ENCODE data around the gene KRTAP10-10.

Gene KRTAP10-10

DNA sequence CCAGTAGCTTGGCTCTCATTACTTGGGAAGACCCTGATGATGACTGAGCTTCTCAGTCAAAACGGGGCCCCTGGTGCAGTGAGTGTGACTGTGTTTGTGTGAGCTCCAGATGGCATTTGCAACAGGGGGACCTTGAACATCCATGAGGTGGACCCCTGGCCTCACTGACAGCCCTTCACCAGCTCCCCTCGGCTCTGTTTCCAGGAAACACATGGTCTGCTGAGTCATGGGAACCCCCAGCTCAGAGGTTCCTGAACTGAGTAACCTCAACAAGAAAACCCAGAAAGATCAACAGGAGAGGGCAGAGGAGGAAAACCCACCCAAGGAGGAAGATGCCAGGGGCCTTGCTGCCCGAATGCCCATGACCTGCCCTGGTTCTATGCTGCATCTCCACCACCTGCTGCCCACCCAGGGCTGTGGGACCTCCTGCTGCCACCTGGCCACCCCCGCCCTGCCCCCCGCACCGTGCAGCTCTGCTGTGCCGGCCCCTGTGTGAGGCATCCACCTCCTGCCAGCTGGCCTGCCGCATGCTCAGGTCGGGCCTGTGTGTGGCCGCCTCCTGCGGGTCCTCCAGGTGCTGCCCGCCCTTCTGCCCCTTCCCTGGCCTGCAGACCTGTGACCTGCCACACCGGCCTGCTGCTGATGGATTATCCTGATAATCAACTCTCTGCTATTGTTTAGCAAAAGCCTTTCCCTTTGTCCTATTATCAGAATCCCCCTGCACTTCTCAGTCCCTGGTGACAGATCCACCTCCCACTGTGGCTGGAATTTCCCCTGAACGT, 49.0 kb downstream of the KRTAP10-10 start:
- DNase-seq: no peak

DNA sequence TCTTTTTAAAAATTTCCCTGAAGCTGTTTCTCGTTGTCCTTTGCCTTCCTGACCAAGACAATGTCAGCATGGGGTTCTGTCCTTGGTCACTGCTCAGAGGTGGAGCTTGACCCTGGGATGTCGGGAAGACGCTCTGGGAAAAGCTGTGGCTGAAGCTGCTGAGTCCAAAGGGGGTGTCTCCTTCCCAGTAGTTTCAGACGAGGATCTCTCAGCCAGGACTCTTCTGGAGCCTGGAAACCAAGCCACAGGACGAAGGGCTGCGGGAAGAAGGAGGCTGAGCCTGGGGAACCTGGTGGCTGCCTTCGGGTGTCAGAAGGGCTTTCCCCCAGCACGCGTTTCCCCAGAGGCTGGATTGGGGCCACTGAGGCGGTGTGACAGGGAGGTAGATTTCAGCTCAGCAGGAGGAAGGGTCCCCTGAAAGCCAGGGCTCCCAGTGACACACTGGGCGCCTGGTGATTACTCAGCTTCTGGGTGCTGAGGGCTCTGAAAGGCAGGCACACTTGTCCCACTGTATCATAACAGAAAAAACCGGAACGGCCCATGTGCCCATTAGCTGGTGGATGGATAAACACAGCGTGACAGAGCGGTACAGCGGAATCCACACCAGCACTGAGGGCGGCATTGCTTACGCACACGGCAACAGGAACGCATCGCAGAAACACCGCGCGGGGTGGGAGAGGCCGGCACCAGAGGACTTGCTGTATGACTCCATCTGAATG, 49.8 kb downstream of the KRTAP10-10 start:
- DNase-seq: no peak

DNA sequence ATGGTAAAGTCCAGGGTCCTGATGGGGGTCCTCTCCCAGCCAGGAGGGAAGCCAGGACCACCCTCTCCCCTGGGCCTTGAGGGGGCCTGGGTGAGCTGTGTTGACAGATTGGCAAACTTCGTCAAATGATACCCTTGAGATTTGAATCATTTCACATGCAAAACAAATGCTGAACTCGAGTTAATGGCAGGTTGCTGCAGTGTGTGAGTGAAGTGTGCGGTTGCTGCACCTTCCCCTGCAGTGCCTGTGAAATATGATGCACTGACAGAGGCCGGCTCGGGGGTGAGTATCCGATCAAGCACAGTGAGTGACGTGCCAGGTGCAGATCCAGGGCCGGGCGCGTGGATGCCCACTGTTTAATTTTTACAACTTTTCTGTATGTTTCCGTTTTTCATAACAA, 50.5 kb downstream of the KRTAP10-10 start:
- DNase-seq: no peak
